Measurements from ENCODE around the gene TNFRSF6B.

TNFRSF6B gene

DNA sequence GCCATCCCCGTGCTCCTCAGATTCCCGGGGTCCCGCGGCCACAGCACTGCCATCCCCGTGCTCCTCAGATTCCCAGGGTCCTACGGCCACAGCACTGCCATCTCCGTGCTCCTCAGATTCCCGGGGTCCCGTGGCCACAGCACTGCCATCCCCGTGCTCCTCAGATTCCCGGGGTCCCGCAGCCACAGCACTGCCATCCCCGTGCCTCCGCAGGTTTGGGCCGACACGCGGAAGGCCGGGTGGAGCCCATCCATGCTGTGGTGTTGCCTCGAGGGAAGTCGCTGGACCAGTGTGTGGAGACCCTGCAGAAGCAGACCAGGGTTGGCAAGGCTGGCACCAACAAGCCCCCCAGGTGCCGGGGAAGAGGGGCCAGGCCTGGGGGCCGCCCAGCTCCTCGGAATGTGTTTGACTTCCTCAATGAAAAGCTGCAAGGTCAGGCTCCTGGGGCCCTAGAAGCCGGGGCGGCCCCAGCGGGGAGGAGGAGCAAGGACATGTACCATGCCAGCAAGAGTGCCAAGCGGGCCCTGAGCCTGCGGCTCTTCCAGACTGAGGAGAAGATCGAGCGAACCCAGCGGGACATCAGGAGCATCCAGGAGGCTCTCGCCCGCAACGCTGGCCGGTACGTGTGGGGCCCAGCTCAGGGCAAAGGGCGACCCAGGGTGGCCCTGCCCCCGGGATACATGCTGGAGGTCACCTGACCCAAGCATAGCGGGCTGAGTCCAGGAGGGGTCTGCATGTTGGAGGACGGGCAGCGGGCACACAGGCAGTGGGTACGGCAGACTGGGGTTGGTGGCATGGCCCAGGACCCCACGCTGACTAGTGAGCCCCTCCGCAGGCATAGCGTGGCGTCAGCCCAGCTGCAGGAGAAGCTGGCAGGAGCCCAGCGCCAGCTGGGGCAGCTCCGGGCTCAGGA is 38.8 kb downstream of the TNFRSF6B start:
- peaks cover 35% of the 10 kb centered on the region for H3K4me1 Mint-ChIP-seq (ENCODE audit: low read depth)
- no peaks in the 10 kb centered on the region for H3K9me3 Mint-ChIP-seq
- intact Hi-C loops (cut with micrococcal nuclease): no loop called here
- peak overlapping the region; percentile 11 for H3K27ac Mint-ChIP-seq
- no peak overlapping the region for H3K4me3 Mint-ChIP-seq
- H3K36me3 Mint-ChIP-seq (ENCODE audit: low read depth): no peaks in the 10 kb centered on the region
- peaks cover 35% of the 10 kb centered on the region for H3K27me3 Mint-ChIP-seq

DNA sequence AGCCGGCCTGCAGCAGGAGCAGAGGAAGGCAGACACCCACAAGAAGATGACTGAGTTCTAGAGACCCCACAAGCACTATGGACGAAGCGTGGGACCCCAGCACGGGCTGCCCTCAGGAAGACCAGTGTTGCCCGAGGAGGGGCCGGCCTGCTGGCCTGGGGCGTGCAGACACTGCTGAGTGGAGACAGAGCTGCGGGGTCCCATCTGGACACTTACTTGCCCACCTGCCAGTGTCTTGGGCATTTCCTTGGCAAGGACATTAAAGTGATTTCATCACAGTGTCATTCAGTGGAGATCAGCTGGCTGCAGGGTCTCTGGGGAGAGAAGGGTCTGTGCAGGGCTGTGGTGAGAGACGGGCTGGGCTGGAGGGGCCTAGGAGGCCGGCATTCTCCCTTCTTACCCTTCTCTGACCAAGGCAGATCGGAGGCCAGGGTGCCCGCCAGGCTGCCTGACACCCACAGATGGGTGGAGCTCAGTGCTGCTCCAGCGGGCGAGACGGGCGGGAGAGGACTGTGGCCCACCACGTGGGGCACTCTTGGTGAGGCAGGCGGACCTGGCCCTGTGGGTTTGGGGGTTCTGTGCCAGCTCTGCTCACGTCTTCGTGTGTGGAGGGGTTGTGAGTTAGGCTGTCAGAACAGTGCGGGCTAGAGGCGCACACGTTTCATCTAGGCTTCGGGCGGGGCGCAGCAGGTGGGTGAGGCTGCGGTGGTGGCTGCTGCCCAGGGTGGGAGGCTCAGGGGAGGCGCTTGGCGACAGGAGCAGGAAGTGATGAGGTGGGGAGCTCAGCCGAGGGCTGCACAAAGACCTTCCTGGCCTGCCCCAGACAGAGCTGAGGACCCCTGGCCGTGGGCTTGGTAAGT is 39.6 kb downstream of the TNFRSF6B start, which contains the start of gene LIME1:
TSS of gene LIME1 (plus strand) at position 806 of the 860 bp plus-strand sequence. CDS start 886 bp downstream, outside the sequence.
- Mint-ChIP-seq H3K36me3 (ENCODE audit: low read depth) (no peaks in the 10 kb centered on the region), H3K9me3 (no peaks in the 10 kb centered on the region), H3K4me1 (ENCODE audit: low read depth) (peaks cover 40% of the 10 kb centered on the region), H3K27ac (peak within 1 kb of the TSS; percentile 11), H3K27me3 (peaks cover 35% of the 10 kb centered on the region), H3K4me3 (peak within 1 kb of the TSS; percentile 37)
- intact Hi-C loops (cut with micrococcal nuclease): no loop called here

DNA sequence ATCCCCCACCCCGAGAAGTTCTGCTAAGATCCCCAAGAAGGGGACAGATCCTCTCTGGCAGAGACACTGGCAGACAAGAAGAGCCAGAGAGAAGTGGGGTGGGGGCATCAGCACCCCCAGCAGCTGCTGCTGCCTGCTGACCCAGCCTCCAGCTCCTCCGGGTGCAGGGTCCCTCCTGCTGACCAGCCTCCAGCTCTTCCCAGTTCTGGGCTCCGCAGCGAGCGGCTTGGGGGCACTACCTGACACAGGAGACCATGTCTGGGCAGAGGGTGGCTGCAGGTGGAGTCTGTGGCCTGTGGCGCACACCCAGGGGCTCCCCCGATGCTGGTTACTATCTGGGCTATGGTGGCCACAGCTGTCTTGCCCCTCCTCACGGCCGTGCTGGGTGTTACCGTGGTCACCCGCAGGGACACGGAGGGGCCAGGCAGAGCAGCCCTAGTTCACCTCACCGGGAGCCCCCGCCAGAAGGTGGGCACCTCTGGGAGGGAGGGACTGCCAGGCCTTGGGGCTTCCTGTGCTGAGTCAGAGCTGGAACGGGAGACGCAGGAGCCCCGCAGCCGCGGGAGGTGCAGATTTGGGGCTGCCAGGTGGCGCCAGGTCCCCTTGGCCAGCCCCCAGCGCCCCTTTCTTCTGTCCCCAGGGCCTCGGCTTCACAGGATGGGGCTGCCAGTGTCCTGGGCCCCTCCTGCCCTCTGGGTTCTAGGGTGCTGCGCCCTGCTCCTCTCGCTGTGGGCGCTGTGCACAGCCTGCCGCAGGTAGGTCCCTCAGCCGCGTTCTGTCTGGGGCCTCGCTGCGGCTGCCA is 40.6 kb downstream of the TNFRSF6B start:
- Mint-ChIP-seq H3K27me3 (peaks cover 35% of the 10 kb centered on the region), H3K4me3 (no peak overlapping the region), H3K4me1 (ENCODE audit: low read depth) (peaks cover 48% of the 10 kb centered on the region), H3K27ac (no peak overlapping the region), H3K9me3 (no peaks in the 10 kb centered on the region), H3K36me3 (ENCODE audit: low read depth) (peaks cover 7% of the 10 kb centered on the region)
- intact Hi-C loops (cut with micrococcal nuclease): no loop called here

DNA sequence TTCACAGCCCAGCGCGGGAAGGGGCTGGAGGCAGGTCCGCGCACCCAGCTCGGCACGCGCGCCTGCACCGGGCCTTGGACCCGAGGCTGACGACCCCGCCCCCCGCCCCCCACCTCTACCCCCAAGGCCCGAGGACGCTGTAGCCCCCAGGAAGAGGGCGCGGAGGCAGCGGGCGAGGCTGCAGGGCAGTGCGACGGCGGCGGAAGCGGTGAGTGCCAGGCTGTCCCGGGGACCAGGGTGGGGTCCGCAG is 41.2 kb downstream of the TNFRSF6B start:
- Mint-ChIP-seq H3K4me3 (no peak overlapping the region), H3K27me3 (peaks cover 35% of the 10 kb centered on the region), H3K27ac (no peak overlapping the region)

DNA sequence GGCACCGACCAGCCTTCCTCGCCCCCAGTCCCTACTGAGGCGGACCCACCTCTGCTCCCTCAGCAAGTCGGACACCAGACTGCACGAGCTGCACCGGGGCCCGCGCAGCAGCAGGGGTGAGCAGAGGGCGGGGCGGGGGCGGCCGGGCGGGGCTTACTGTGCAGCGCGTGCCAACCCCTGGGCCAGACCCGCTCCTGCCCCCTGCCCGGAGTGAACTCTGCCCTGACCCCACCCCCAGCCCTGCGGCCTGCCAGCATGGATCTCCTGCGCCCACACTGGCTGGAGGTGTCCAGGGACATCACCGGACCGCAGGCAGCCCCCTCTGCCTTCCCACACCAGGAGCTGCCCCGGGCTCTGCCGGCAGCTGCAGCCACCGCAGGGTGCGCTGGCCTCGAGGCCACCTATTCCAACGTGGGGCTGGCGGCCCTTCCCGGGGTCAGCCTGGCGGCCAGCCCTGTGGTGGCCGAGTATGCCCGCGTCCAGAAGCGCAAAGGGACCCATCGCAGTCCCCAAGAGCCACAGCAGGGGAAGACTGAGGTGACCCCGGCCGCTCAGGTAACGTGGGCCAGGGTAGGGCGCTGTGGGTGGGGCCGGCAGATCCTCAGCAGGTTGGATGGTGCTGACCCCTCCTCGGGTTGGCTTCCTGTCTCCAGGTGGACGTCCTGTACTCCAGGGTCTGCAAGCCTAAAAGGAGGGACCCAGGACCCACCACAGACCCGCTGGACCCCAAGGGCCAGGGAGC is 41.7 kb downstream of the TNFRSF6B start:
- peak overlapping the region; percentile 50 for H3K4me3 Mint-ChIP-seq
- no peaks in the 10 kb centered on the region for H3K9me3 Mint-ChIP-seq
- peaks cover 35% of the 10 kb centered on the region for H3K27me3 Mint-ChIP-seq
- intact Hi-C loops (cut with micrococcal nuclease): no loop called here
- no peak overlapping the region for H3K27ac Mint-ChIP-seq
- H3K4me1 Mint-ChIP-seq (ENCODE audit: low read depth): peaks cover 48% of the 10 kb centered on the region
- H3K36me3 Mint-ChIP-seq (ENCODE audit: low read depth): peaks cover 18% of the 10 kb centered on the region

More for the DNA sequence above, 41.2 kb downstream of the TNFRSF6B start:
- intact Hi-C loops (cut with micrococcal nuclease): no loop called here
- H3K36me3 Mint-ChIP-seq (ENCODE audit: low read depth): peaks cover 13% of the 10 kb centered on the region
- peaks cover 48% of the 10 kb centered on the region for H3K4me1 Mint-ChIP-seq (ENCODE audit: low read depth)
- H3K9me3 Mint-ChIP-seq: no peaks in the 10 kb centered on the region

DNA sequence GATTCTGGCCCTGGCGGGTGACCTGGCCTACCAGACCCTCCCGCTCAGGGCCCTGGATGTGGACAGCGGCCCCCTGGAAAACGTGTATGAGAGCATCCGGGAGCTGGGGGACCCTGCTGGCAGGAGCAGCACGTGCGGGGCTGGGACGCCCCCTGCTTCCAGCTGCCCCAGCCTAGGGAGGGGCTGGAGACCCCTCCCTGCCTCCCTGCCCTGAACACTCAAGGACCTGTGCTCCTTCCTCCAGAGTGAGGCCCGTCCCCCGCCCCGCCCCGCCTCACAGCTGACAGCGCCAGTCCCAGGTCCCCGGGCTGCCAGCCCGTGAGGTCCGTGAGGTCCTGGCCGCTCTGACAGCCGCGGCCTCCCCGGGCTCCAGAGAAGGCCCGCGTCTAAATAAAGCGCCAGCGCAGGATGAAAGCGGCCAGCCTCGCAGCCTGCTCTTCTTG is 42.3 kb downstream of the TNFRSF6B start:
- peaks cover 35% of the 10 kb centered on the region for H3K27me3 Mint-ChIP-seq
- intact Hi-C loops (cut with micrococcal nuclease): no loop called here

DNA sequence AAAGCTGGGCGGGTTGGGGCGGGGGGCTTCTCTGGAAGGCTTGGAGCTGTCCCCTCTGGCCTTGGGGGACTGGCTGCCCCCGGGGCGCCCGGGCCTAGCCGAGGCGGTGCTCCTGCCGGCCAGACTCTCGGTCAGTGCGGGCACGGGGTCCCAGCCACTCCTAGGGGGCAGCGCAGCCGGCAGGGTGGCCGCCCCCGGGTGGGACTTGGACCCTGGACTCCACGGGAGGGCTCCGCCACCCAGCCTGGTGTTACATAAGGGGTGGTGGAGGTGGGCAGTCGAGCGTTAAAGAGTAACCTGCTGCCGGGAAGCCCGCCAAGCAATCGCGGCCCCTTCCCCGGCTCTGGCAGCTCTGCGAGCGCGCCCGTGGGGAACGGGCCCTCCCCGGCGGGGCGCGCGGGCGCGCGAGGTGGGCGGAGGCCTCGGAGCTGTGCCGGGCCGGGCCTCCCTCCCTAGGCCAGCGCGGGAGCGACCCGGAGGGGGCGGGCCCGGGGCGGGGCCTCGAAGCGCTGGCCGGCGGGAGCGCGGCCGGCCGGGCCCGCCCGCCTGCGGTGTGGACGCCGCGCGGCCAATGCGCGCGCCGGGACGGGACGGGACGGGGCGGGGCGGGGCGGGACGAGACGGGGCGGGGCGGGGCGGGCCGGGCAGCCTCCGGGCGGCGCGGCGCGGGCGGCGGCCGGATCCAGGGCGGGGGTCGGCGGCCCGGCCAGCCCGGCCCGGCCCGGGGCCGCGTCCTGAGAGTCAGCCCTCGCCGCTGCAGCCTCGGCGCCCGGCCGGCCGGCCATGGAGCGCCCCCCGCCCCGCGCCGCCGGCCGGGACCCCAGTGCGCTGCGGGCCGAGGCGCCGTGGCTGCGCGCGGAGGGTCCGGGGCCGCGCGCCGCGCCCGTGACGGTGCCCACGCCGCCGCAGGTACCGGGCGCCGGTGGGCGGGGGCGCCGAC is 42.9 kb downstream of the TNFRSF6B start, which contains the start of gene SLC2A4RG:
TSS of gene SLC2A4RG (plus strand) at position 647 of the 940 bp plus-strand sequence. CDS start at position 784, 137 bp downstream.
- H3K27me3 Mint-ChIP-seq: peaks cover 35% of the 10 kb centered on the region
- H3K27ac Mint-ChIP-seq: no peak within 1 kb of the TSS
- H3K4me3 Mint-ChIP-seq: peak within 1 kb of the TSS; percentile 64
- peaks cover 31% of the 10 kb centered on the region for H3K36me3 Mint-ChIP-seq (ENCODE audit: low read depth)
- peaks cover 48% of the 10 kb centered on the region for H3K4me1 Mint-ChIP-seq (ENCODE audit: low read depth)
- intact Hi-C loops (cut with micrococcal nuclease): no loop called here
- H3K9me3 Mint-ChIP-seq: no peaks in the 10 kb centered on the region

More for the DNA sequence above, 42.3 kb downstream of the TNFRSF6B start:
- Mint-ChIP-seq H3K4me3 (peak overlapping the region; percentile 50), H3K27ac (no peak overlapping the region), H3K9me3 (no peaks in the 10 kb centered on the region), H3K4me1 (ENCODE audit: low read depth) (peaks cover 48% of the 10 kb centered on the region), H3K36me3 (ENCODE audit: low read depth) (peaks cover 24% of the 10 kb centered on the region)

DNA sequence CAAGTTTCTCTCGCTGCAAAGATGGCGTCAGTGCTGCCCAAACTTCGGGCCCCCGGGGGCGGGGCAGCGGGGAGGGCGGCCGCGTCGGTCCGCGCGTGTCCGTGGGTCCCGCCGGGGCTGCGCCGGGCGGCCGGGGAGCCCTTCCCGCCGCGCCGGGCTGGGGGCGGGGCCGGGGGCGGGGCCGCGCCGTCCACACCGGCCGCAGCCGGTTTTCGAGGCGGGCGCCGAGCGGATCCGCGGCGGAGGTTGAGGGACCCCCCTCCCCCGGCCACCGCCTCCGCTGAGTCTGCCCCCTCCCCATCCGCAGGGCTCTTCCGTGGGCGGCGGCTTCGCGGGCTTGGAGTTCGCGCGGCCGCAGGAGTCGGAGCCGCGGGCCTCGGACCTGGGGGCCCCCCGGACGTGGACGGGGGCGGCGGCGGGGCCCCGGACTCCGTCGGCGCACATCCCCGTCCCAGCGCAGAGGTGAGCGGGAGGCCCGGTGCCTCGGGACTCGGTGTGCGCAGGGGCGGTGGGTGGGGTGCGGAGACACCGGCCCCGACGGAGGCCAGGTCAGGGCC is 43.7 kb downstream of the TNFRSF6B start:
- Mint-ChIP-seq H3K27me3 (peaks cover 32% of the 10 kb centered on the region), H3K36me3 (ENCODE audit: low read depth) (peaks cover 38% of the 10 kb centered on the region), H3K27ac (no peak overlapping the region), H3K4me3 (peak overlapping the region; percentile 64), H3K4me1 (ENCODE audit: low read depth) (peaks cover 47% of the 10 kb centered on the region), H3K9me3 (no peaks in the 10 kb centered on the region)
- intact Hi-C loops (cut with micrococcal nuclease): no loop called here

DNA sequence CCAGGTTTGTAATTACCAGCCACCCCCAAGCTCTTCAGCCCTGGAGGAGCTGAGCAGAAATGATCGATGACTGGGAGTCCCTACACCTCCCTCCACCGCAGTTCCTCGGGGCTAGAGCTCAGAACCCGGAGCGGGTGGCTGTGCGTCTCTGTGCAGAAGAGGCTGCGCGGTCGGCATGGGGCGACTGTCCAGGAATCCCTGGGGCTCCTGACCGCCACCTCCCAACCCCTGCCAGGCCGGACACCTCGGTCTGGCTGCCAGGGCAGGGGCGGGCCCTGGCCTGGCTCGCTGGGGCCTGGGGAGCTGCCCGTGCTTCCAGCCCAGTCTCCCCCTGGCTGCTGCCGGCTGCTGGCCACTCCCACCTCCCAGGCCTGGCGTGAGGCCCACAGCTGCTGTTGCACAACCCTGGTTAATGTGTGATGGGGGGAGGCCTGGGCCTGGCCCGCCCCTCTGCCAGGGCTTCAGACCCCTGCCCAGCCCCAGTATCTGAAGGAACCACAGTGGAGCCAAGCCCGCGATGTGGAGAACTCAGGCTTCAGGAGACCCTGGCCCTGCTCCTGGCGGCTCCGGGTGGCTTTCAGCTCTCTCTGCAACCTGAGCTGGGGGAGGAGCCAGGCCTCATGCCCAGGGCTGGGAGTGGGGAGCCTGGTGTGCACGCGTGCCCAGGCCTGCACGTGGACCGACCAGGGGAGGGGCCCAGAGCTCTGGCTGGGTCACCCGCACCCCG is 44.3 kb downstream of the TNFRSF6B start:
- peaks cover 44% of the 10 kb centered on the region for H3K36me3 Mint-ChIP-seq (ENCODE audit: low read depth)
- H3K4me1 Mint-ChIP-seq (ENCODE audit: low read depth): peaks cover 40% of the 10 kb centered on the region
- intact Hi-C loops (cut with micrococcal nuclease): no loop called here
- H3K4me3 Mint-ChIP-seq: peak overlapping the region; percentile 64
- no peaks in the 10 kb centered on the region for H3K9me3 Mint-ChIP-seq
- peaks cover 26% of the 10 kb centered on the region for H3K27me3 Mint-ChIP-seq
- peak overlapping the region; percentile 25 for H3K27ac Mint-ChIP-seq

DNA sequence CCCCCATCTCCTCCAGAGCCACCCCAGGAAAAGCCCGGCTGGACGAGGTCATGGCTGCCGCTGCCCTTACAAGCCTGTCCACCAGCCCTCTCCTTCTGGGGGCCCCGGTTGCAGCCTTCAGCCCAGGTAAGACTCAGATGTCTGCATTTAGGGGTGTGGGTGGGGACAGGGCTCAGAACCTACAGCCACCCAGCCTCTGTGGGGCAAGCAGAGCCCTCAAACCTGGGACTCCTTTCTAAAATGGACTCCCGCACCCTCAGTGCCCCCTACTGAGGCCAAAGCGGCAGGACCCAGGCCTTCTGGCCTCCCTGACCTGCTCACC is 44.9 kb downstream of the TNFRSF6B start:
- intact Hi-C loops (cut with micrococcal nuclease): no loop called here
- peaks cover 21% of the 10 kb centered on the region for H3K27me3 Mint-ChIP-seq
- peak overlapping the region; percentile 64 for H3K4me3 Mint-ChIP-seq
- H3K27ac Mint-ChIP-seq: peak overlapping the region; percentile 25
- peaks cover 50% of the 10 kb centered on the region for H3K36me3 Mint-ChIP-seq (ENCODE audit: low read depth)
- no peaks in the 10 kb centered on the region for H3K9me3 Mint-ChIP-seq
- peaks cover 35% of the 10 kb centered on the region for H3K4me1 Mint-ChIP-seq (ENCODE audit: low read depth)

DNA sequence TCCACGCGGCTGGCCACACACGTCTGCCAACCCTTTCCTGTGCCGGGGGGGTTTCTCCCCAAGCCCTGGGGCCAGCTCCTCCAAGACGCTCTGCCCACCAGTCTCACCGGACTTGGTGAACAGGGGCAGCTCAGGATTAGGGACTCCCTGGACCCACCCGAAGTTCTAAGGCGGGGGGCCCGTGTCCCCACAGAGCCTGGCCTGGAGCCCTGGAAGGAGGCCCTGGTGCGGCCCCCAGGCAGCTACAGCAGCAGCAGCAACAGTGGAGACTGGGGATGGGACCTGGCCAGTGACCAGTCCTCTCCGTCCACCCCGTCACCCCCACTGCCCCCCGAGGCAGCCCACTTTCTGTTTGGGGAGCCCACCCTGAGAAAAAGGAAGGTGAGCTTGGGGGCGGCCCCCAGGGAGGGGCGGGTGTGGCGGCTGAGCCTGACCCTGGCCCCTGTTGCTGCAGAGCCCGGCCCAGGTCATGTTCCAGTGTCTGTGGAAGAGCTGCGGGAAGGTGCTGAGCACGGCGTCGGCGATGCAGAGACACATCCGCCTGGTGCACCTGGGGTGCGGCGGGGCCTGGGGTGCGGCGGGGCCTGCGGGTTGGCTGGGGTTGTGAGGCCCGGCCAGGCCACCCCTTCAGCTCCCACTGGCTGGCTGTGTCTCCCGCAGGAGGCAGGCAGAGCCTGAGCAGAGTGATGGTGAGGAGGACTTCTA is 45.4 kb downstream of the TNFRSF6B start:
- H3K27me3 Mint-ChIP-seq: peaks cover 16% of the 10 kb centered on the region
- intact Hi-C loops (cut with micrococcal nuclease): no loop called here
- H3K9me3 Mint-ChIP-seq: no peaks in the 10 kb centered on the region
- peaks cover 30% of the 10 kb centered on the region for H3K4me1 Mint-ChIP-seq (ENCODE audit: low read depth)
- H3K27ac Mint-ChIP-seq: peak overlapping the region; percentile 25
- no peak overlapping the region for H3K4me3 Mint-ChIP-seq
- H3K36me3 Mint-ChIP-seq (ENCODE audit: low read depth): peaks cover 55% of the 10 kb centered on the region

All from dendritic cell treated with granulocyte-macrophage colony-stimulating factor and Interleukin-4, amounts not matched to agents 40 ng/mL and 50 ng/mL, for 4 days (primary cell).